HG02763 (cell line): ENCODE results near the gene SLC6A4.
"Not testable (repeated sequence)": the region's sequence is repeated elsewhere in the genome, so short reads cannot be mapped to it uniquely, and the experiment has no call there.

ENCODE experiments used
- ATAC-seq: cut with Tn5 transposase; IDR thresholded peaks from one replicate; pipeline ENCODE4 v1.9.1; 2021; ENCODE audit warnings: mild to moderate bottlenecking, moderate library complexity; ENCODE audit not compliant: unreplicated experiment

Gene SLC6A4

GRCh38 chr17:30239089-30239462 lies 3.6 kb upstream of the SLC6A4 start:
- no peak for ATAC-seq

GRCh38 chr17:30238387-30239088 lies 3.0 kb upstream of the SLC6A4 start:
- ATAC-seq = no peak

GRCh38 chr17:30238003-30238344 lies 2.5 kb upstream of the SLC6A4 start:
- no peak for ATAC-seq

- no peak for ATAC-seq
Observed at GRCh38 chr17:30237296-30238002, 2.0 kb upstream of the SLC6A4 start.

GRCh38 chr17:30236766-30237165 lies 1.3 kb upstream of the SLC6A4 start:
- no peak for ATAC-seq

- ATAC-seq = no peak
Observed at GRCh38 chr17:30236297-30236624, 764 bp upstream of the SLC6A4 start.

GRCh38 chr17:30234964-30235363 lies 533 bp downstream of the SLC6A4 start:
- no peak for ATAC-seq

GRCh38 chr17:30234296-30234695 lies 1.2 kb downstream of the SLC6A4 start:
- no peak for ATAC-seq

GRCh38 chr17:30232824-30233427 lies 2.6 kb downstream of the SLC6A4 start:
- no peak for ATAC-seq

- ATAC-seq = no peak
Observed at GRCh38 chr17:30232015-30232823, 3.3 kb downstream of the SLC6A4 start.

- ATAC-seq = no peak
Observed at GRCh38 chr17:30230596-30231125, 4.8 kb downstream of the SLC6A4 start.

- not testable (repeated sequence) for ATAC-seq
Observed at GRCh38 chr17:30230009-30230408, 5.5 kb downstream of the SLC6A4 start.

GRCh38 chr17:30229012-30229411 lies 6.5 kb downstream of the SLC6A4 start:
- ATAC-seq = no peak

- no peak for ATAC-seq
Observed at GRCh38 chr17:30228011-30228410, 7.5 kb downstream of the SLC6A4 start.

GRCh38 chr17:30226878-30227277 lies 8.6 kb downstream of the SLC6A4 start:
- ATAC-seq = no peak

GRCh38 chr17:30225919-30226553 lies 9.5 kb downstream of the SLC6A4 start:
- ATAC-seq = no peak

GRCh38 chr17:30225112-30225511 lies 10.4 kb downstream of the SLC6A4 start:
- no peak for ATAC-seq

- no peak for ATAC-seq
Observed at GRCh38 chr17:30224419-30224960, 11.0 kb downstream of the SLC6A4 start.

- no peak for ATAC-seq
Observed at GRCh38 chr17:30222721-30223175, 12.7 kb downstream of the SLC6A4 start.

GRCh38 chr17:30222251-30222650 lies 13.2 kb downstream of the SLC6A4 start:
- ATAC-seq = no peak
